Thoracic aorta (tissue), 2 donors: ENCODE measurements around the gene RSL24D1. TPM values are rescaled to one million over a fixed set of nuclear protein-coding genes. Genes with fewer than 3 reads are reported as not detected.

ENCODE experiments used
- ATAC-seq: fragments of 150-250 bp; one replicate; pipeline ENCODE4 v1.8.0; 2017; ENCODE audit warnings: low read depth; ENCODE audit not compliant: insufficient number of reproducible peaks, low FRiP score
- DNase-seq: peaks from one replicate; pipeline ENCODE4 v3.0.0-alpha.2; 2020; ENCODE audit warnings: low spot score
- H3K27ac ChIP-seq, 2 donors: fragments of 200-600 bp; sonication (generic); 1 replicate in 1 of 2; 2 replicates in 1 of 2; pipeline ENCODE4 v1.5.1; 2016; ENCODE audit warnings: mild to moderate bottlenecking in 2 of 2, moderate library complexity in 2 of 2
- H3K27me3 ChIP-seq: fragments of 200-600 bp; sonication (generic); replicated peaks from 2 replicates; pipeline ENCODE4 v1.6.0; 2016; ENCODE audit warnings: mild to moderate bottlenecking; ENCODE audit not compliant: insufficient read depth
- H3K36me3 ChIP-seq: fragments of 200-600 bp; sonication (generic); one replicate; pipeline ENCODE4 v1.5.1; 2016
- H3K4me1 ChIP-seq, 2 donors: fragments of 200-600 bp; sonication (generic); 1 replicate in 1 of 2; 2 replicates in 1 of 2; pipeline versions ENCODE4 v1.5.1 to v1.6.0; 2016; ENCODE audit warnings: low read depth in 2 of 2, mild to moderate bottlenecking in 1 of 2; ENCODE audit not compliant: control insufficient read depth in 1 of 2
- H3K4me3 ChIP-seq: fragments of 200-600 bp; sonication (generic); 2 replicates; pipeline ENCODE4 v1.5.1; 2016; ENCODE audit warnings: mild to moderate bottlenecking
- H3K9me3 ChIP-seq: fragments of 200-600 bp; sonication (generic); 2 replicates; pipeline ENCODE4 v1.5.1; 2016
- total RNA-seq, 2 donors: library from RNA; depleted of rRNA; stranded (reverse); fragments of >200 nt; gene quantifications; one replicate each; pipeline versions ENCODE4 v1.1.0 to v1.2.3, GENCODE V29; 2016
- TF ChIP-seq, protein P1 (sequence below): fragments of 200-600 bp; sonication (generic); IDR thresholded peaks from one replicate; pipeline ENCODE4 v1.5.1; 2019; ENCODE audit warnings: antibody characterized with exemption

Gene RSL24D1
- total RNA-seq, 2 donors from 2014 or later, result 34.9 to 85.5 TPM

DNA sequence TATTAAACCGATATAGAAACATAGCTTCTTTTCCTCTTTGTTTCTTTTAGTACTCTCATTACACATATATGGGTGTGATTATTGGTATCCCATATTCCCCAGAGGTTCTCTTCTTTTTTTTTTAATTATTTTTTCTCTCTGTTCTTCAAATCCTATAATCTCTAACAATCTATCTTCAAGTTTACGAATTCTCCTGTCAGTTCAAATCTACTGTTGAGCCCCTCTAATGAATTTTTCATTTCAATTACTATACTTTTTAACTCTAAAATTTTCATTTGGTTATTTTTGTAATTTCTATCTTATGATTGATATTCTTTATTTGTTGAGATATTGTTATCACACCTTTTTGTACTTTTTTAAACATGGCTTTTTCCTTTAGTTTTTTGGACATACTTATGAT is 64.1 kb downstream of the RSL24D1 start:
- Histone ChIP-seq H3K9me3 (peaks cover 6% of the 10 kb centered on the region), H3K27me3 (no peaks in the 10 kb centered on the region), H3K4me3 (no peak overlapping the region), H3K27ac (no peak overlapping the region), H3K4me1 (no peaks in the 10 kb centered on the region), H3K36me3 (no peaks in the 10 kb centered on the region)
- ATAC-seq, result no peak
- TF ChIP-seq, protein P1, sequence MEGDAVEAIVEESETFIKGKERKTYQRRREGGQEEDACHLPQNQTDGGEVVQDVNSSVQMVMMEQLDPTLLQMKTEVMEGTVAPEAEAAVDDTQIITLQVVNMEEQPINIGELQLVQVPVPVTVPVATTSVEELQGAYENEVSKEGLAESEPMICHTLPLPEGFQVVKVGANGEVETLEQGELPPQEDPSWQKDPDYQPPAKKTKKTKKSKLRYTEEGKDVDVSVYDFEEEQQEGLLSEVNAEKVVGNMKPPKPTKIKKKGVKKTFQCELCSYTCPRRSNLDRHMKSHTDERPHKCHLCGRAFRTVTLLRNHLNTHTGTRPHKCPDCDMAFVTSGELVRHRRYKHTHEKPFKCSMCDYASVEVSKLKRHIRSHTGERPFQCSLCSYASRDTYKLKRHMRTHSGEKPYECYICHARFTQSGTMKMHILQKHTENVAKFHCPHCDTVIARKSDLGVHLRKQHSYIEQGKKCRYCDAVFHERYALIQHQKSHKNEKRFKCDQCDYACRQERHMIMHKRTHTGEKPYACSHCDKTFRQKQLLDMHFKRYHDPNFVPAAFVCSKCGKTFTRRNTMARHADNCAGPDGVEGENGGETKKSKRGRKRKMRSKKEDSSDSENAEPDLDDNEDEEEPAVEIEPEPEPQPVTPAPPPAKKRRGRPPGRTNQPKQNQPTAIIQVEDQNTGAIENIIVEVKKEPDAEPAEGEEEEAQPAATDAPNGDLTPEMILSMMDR, result no peak
- no peak for DNase-seq

Other genes starting within 250 kb of the RSL24D1 start
- 10 to 100 TPM; 21.0 to 40.7 TPM for gene RAB27A, start 92.9 kb upstream of the RSL24D1 start, total RNA-seq
- 10 to 100 TPM in 1 of 2 donors, 1 to 10 TPM in 1; 5.8 to 20.2 TPM for gene PIGBOS1, start 122.2 kb upstream of the RSL24D1 start, total RNA-seq
- 10 to 100 TPM in 1 of 2 donors, 1 to 10 TPM in 1; 6.6 to 26.7 TPM for gene PIGB, start 122.3 kb upstream of the RSL24D1 start, total RNA-seq
- gene CCPG1, start 211.4 kb upstream of the RSL24D1 start, total RNA-seq, result 100 to 1,000 TPM; 116 to 122 TPM
- 10 to 100 TPM in 1 of 2 donors, not detected in 1; 12.6 TPM for gene PIERCE2, start 211.6 kb upstream of the RSL24D1 start, total RNA-seq